ENCODE data around the gene PTEN. TPM values are rescaled to one million over a fixed set of nuclear protein-coding genes. Genes with fewer than 3 reads are reported as not detected.

The PTEN gene
- polyA plus RNA-seq, 4 donors = 18.8 to 73.2 (median 27.7) TPM

DNA sequence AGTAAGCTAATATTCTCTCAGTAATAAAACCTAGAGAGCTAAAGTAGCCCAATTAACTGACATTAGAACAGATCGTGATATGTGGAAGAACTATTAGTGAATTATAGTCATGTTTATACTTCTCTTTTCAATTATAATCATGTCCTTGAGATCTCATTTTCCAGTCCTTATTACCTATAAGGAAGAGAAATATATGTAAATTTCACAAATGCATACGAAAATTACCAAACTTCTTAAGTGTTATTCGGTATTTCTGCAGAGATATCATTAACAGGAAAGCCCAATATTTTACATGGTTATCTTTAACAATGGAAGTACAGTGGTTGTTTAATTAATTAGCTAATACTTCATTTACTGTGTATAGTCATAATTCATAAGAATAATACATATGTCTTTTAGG is 110.7 kb downstream of the PTEN start:
- FAIRE-seq (no peak), DNase-seq (no peak)
- no peaks in the 10 kb centered on the region for H3K27me3 ChIP-seq (ENCODE audit: control insufficient read depth in 3 of 3, insufficient read depth in 3 of 3, low read length in 3 of 3)
- H3K36me3 ChIP-seq (ENCODE audit: control insufficient read depth in 3 of 3, insufficient read depth in 2 of 3, low read depth in 1 of 3, low read length in 3 of 3) = no peaks in the 10 kb centered on the region
- H3K27ac ChIP-seq (ENCODE audit: low read depth in 1 of 3, low read length in 2 of 3) = no peak overlapping the region
- no peaks in the 10 kb centered on the region for H3K4me1 ChIP-seq (ENCODE audit: control insufficient read depth in 3 of 3, insufficient read depth in 2 of 3, low read depth in 1 of 3, low read length in 2 of 3)
- H3K9me3 ChIP-seq (ENCODE audit: control insufficient read depth in 2 of 2, insufficient read depth in 1 of 2, low read depth in 1 of 2, low read length in 1 of 2) = no peaks in the 10 kb centered on the region
- no peak overlapping the region for H3K4me3 ChIP-seq (ENCODE audit: low read depth in 1 of 3, low read length in 3 of 3)
- WGBS, 3 donors = 80 to 92% (median 92%) methylated on average over 3 of the region's 3 CpGs

GRCh38 chr10:87974769-87975168 is 111.3 kb downstream of the PTEN start:
- DNase-seq (no peak), FAIRE-seq (no peak)
- H3K27me3 ChIP-seq (ENCODE audit: control insufficient read depth in 3 of 3, insufficient read depth in 3 of 3, low read length in 3 of 3) = no peaks in the 10 kb centered on the region
- no peaks in the 10 kb centered on the region for H3K36me3 ChIP-seq (ENCODE audit: control insufficient read depth in 3 of 3, insufficient read depth in 2 of 3, low read depth in 1 of 3, low read length in 3 of 3)
- no peaks in the 10 kb centered on the region for H3K4me1 ChIP-seq (ENCODE audit: control insufficient read depth in 3 of 3, insufficient read depth in 2 of 3, low read depth in 1 of 3, low read length in 2 of 3)
- no peaks in the 10 kb centered on the region for H3K9me3 ChIP-seq (ENCODE audit: control insufficient read depth in 2 of 2, insufficient read depth in 1 of 2, low read depth in 1 of 2, low read length in 1 of 2)
- H3K27ac ChIP-seq (ENCODE audit: low read depth in 1 of 3, low read length in 2 of 3) = no peak overlapping the region
- no peak overlapping the region for H3K4me3 ChIP-seq (ENCODE audit: low read depth in 1 of 3, low read length in 3 of 3)
- WGBS, 3 donors = 89 to 100% (median 96%) methylated on average over 1 of the region's 1 CpG

DNA sequence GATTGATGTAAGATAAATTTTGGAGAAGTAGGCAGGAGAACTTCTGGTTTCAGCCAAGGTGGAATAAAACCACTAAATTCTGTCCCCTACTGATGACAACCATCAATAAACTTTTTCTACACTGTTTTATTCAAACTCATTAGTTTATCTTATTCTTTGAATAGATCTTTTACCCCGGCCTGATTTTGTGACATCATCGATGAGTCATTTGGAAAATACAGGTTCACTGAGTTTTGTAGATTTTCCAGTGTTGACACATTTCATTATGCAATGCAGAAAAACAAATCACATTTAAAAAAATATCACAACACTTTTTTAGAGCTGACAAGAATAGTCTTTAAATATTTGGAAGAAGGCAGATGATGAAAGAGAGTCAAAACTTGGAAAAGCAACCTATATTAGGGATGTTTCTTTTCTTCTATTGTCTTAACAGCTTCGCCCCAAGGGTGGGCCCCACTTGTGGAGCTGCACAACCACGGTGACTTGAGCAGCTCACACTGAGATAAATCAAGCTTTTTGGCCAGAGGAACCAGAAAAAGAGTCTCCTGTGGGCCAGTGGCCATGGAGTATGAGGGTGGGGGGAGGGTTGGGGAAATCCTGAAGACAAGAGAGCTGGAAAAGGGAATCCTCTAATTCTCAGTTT is 112.8 kb downstream of the PTEN start:
- WGBS, 3 donors = 64 to 67% (median 64%) methylated on average over 4 of the region's 4 CpGs
- H3K4me1 ChIP-seq (ENCODE audit: control insufficient read depth in 3 of 3, insufficient read depth in 2 of 3, low read depth in 1 of 3, low read length in 2 of 3) = no peaks in the 10 kb centered on the region
- no peaks in the 10 kb centered on the region for H3K36me3 ChIP-seq (ENCODE audit: control insufficient read depth in 3 of 3, insufficient read depth in 2 of 3, low read depth in 1 of 3, low read length in 3 of 3)
- DNase-seq = no peak
- H3K27ac ChIP-seq (ENCODE audit: low read depth in 1 of 3, low read length in 2 of 3) = no peak overlapping the region
- no peak overlapping the region for H3K4me3 ChIP-seq (ENCODE audit: low read depth in 1 of 3, low read length in 3 of 3)
- no peaks in the 10 kb centered on the region for H3K27me3 ChIP-seq (ENCODE audit: control insufficient read depth in 3 of 3, insufficient read depth in 3 of 3, low read length in 3 of 3)
- FAIRE-seq = no peak
- no peaks in the 10 kb centered on the region for H3K9me3 ChIP-seq (ENCODE audit: control insufficient read depth in 2 of 2, insufficient read depth in 1 of 2, low read depth in 1 of 2, low read length in 1 of 2)

- Histone ChIP-seq H3K27ac (ENCODE audit: low read depth in 1 of 3, low read length in 2 of 3) (no peak overlapping the region), H3K4me3 (ENCODE audit: low read depth in 1 of 3, low read length in 3 of 3) (no peak overlapping the region), H3K27me3 (ENCODE audit: control insufficient read depth in 3 of 3, insufficient read depth in 3 of 3, low read length in 3 of 3) (no peaks in the 10 kb centered on the region), H3K9me3 (ENCODE audit: control insufficient read depth in 2 of 2, insufficient read depth in 1 of 2, low read depth in 1 of 2, low read length in 1 of 2) (no peaks in the 10 kb centered on the region), H3K4me1 (ENCODE audit: control insufficient read depth in 3 of 3, insufficient read depth in 2 of 3, low read depth in 1 of 3, low read length in 2 of 3) (no peaks in the 10 kb centered on the region), H3K36me3 (ENCODE audit: control insufficient read depth in 3 of 3, insufficient read depth in 2 of 3, low read depth in 1 of 3, low read length in 3 of 3) (no peaks in the 10 kb centered on the region)
- no peak for DNase-seq
- WGBS, 3 donors = 90 to 92% (median 90%) methylated on average over 2 of the region's 2 CpGs
- no peak for FAIRE-seq
Observed at GRCh38 chr10:87978166-87978565, 114.7 kb downstream of the PTEN start.

- no peak overlapping the region for H3K27ac ChIP-seq (ENCODE audit: low read depth in 1 of 3, low read length in 2 of 3)
- FAIRE-seq (no peak), DNase-seq (no peak)
- no peaks in the 10 kb centered on the region for H3K27me3 ChIP-seq (ENCODE audit: control insufficient read depth in 3 of 3, insufficient read depth in 3 of 3, low read length in 3 of 3)
- H3K36me3 ChIP-seq (ENCODE audit: control insufficient read depth in 3 of 3, insufficient read depth in 2 of 3, low read depth in 1 of 3, low read length in 3 of 3) = no peaks in the 10 kb centered on the region
- H3K4me3 ChIP-seq (ENCODE audit: low read depth in 1 of 3, low read length in 3 of 3) = no peak overlapping the region
- 90 to 93% (median 91%) methylated on average over 2 of the region's 2 CpGs for WGBS, 3 donors
- no peaks in the 10 kb centered on the region for H3K4me1 ChIP-seq (ENCODE audit: control insufficient read depth in 3 of 3, insufficient read depth in 2 of 3, low read depth in 1 of 3, low read length in 2 of 3)
- no peaks in the 10 kb centered on the region for H3K9me3 ChIP-seq (ENCODE audit: control insufficient read depth in 2 of 2, insufficient read depth in 1 of 2, low read depth in 1 of 2, low read length in 1 of 2)
Observed at GRCh38 chr10:87979847-87980246, 116.4 kb downstream of the PTEN start.

DNA sequence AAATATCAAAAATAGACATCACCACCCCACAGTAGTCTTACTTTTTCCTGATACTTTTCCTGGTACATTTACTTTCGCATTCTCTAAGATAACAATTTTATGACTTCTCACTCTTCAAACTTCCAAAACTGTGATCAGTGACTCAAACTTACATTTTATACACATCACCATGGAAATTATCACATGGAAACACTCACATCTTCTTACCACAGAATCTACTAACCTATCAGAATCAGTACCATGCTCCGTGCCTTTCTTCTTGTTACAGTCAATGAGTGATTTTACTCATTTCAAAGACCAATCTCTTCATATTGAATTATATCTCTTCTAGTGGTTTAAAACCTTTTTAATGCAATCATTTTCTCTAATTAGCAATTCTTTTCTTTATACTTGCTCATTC is 120.3 kb downstream of the PTEN start:
- H3K9me3 ChIP-seq (ENCODE audit: control insufficient read depth in 2 of 2, insufficient read depth in 1 of 2, low read depth in 1 of 2, low read length in 1 of 2) = no peaks in the 10 kb centered on the region
- no peaks in the 10 kb centered on the region for H3K36me3 ChIP-seq (ENCODE audit: control insufficient read depth in 3 of 3, insufficient read depth in 2 of 3, low read depth in 1 of 3, low read length in 3 of 3)
- no peaks in the 10 kb centered on the region for H3K27me3 ChIP-seq (ENCODE audit: control insufficient read depth in 3 of 3, insufficient read depth in 3 of 3, low read length in 3 of 3)
- no peaks in the 10 kb centered on the region for H3K4me1 ChIP-seq (ENCODE audit: control insufficient read depth in 3 of 3, insufficient read depth in 2 of 3, low read depth in 1 of 3, low read length in 2 of 3)
- DNase-seq (no peak), FAIRE-seq (no peak)
- no peak overlapping the region for H3K4me3 ChIP-seq (ENCODE audit: low read depth in 1 of 3, low read length in 3 of 3)
- WGBS, 3 donors = 87 to 91% (median 91%) methylated on average over 2 of the region's 2 CpGs
- no peak overlapping the region for H3K27ac ChIP-seq (ENCODE audit: low read depth in 1 of 3, low read length in 2 of 3)

GRCh38 chr10:87987206-87987605 is 123.8 kb downstream of the PTEN start:
- H3K27ac ChIP-seq (ENCODE audit: low read depth in 1 of 3, low read length in 2 of 3) = no peak overlapping the region
- no peak for FAIRE-seq
- no peaks in the 10 kb centered on the region for H3K36me3 ChIP-seq (ENCODE audit: control insufficient read depth in 3 of 3, insufficient read depth in 2 of 3, low read depth in 1 of 3, low read length in 3 of 3)
- WGBS, 3 donors = 83 to 96% (median 87%) methylated on average over 2 of the region's 2 CpGs
- no peaks in the 10 kb centered on the region for H3K27me3 ChIP-seq (ENCODE audit: control insufficient read depth in 3 of 3, insufficient read depth in 3 of 3, low read length in 3 of 3)
- H3K4me1 ChIP-seq (ENCODE audit: control insufficient read depth in 3 of 3, insufficient read depth in 2 of 3, low read depth in 1 of 3, low read length in 2 of 3) = no peaks in the 10 kb centered on the region
- no peak for DNase-seq
- no peaks in the 10 kb centered on the region for H3K9me3 ChIP-seq (ENCODE audit: control insufficient read depth in 2 of 2, insufficient read depth in 1 of 2, low read depth in 1 of 2, low read length in 1 of 2)
- no peak overlapping the region for H3K4me3 ChIP-seq (ENCODE audit: low read depth in 1 of 3, low read length in 3 of 3)

DNA sequence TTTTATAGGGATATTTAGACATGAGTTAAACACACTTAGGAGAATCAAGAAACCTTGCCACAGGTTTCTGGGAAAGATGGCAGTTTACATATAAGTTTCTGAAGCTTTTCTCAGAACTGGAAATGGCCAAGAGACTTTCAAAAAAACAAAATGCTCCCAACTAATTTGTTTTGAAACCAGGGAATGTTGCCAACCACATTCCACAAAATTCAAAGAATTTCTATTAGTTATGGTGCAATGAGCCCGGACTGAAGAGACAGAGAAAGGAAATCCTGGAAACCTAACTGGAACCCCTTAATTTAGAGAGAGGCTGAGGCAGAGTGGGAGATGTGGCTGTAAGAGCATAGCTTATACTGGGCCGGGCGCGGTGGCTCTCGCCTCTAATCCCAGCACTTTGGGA is 128.5 kb downstream of the PTEN start:
- no peak for FAIRE-seq
- H3K36me3 ChIP-seq (ENCODE audit: control insufficient read depth in 3 of 3, insufficient read depth in 2 of 3, low read depth in 1 of 3, low read length in 3 of 3) = no peaks in the 10 kb centered on the region
- no peaks in the 10 kb centered on the region for H3K27me3 ChIP-seq (ENCODE audit: control insufficient read depth in 3 of 3, insufficient read depth in 3 of 3, low read length in 3 of 3)
- H3K27ac ChIP-seq (ENCODE audit: low read depth in 1 of 3, low read length in 2 of 3) = no peak overlapping the region
- H3K4me3 ChIP-seq (ENCODE audit: low read depth in 1 of 3, low read length in 3 of 3) = no peak overlapping the region
- H3K9me3 ChIP-seq (ENCODE audit: control insufficient read depth in 2 of 2, insufficient read depth in 1 of 2, low read depth in 1 of 2, low read length in 1 of 2) = no peaks in the 10 kb centered on the region
- no peak for DNase-seq
- 93 to 99% (median 96%) methylated on average over 5 of the region's 5 CpGs for WGBS, 3 donors
- H3K4me1 ChIP-seq (ENCODE audit: control insufficient read depth in 3 of 3, insufficient read depth in 2 of 3, low read depth in 1 of 3, low read length in 2 of 3) = no peaks in the 10 kb centered on the region

DNA sequence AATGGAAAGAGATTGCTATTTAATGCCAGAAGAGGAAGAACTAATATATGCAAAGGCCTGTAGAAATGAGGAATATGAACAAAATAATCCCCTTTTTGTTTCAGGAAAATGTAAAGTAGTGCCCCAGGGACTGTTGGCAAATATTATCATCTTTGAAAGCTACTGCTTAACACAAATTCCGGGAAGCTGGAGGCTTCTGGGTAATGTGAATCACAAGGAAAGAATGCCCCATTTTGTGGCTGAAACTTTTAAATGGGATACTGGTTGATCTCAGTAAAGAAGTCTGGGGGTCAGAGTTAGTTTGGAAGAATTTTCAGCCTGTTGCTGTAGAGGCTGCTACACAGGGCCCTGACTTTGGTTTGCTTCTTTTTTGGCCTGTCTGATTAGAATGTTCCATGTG is 141.0 kb downstream of the PTEN start:
- no peaks in the 10 kb centered on the region for H3K36me3 ChIP-seq (ENCODE audit: control insufficient read depth in 3 of 3, insufficient read depth in 2 of 3, low read depth in 1 of 3, low read length in 3 of 3)
- WGBS, 3 donors = 81 to 91% (median 89%) methylated on average over 1 of the region's 1 CpG
- no peak for DNase-seq

More for the DNA sequence above, 141.0 kb downstream of the PTEN start:
- Histone ChIP-seq H3K4me1 (ENCODE audit: control insufficient read depth in 3 of 3, insufficient read depth in 2 of 3, low read depth in 1 of 3, low read length in 2 of 3) (no peaks in the 10 kb centered on the region), H3K27me3 (ENCODE audit: control insufficient read depth in 3 of 3, insufficient read depth in 3 of 3, low read length in 3 of 3) (no peaks in the 10 kb centered on the region), H3K27ac (ENCODE audit: low read depth in 1 of 3, low read length in 2 of 3) (no peak overlapping the region), H3K4me3 (ENCODE audit: low read depth in 1 of 3, low read length in 3 of 3) (no peak overlapping the region), H3K9me3 (ENCODE audit: control insufficient read depth in 2 of 2, insufficient read depth in 1 of 2, low read depth in 1 of 2, low read length in 1 of 2) (no peaks in the 10 kb centered on the region)
- no peak for FAIRE-seq
